Thyroid gland (tissue), 4 donors: Measurements from ENCODE around the gene TMEM19. TPM values are rescaled to one million over a fixed set of nuclear protein-coding genes. Genes with fewer than 3 reads are reported as not detected.
"Not testable (repeated sequence)": the region's sequence is repeated elsewhere in the genome, so short reads cannot be mapped to it uniquely, and the experiment has no call there.

ENCODE experiments used
- DNase-seq, 2 donors: peaks; one replicate each; pipeline ENCODE4 v3.0.0-alpha.2; 2019
- H3K27ac ChIP-seq, 3 donors: fragments of 200-600 bp; sonication (generic); 1 replicate in 2 of 3; 2 replicates in 1 of 3; pipeline ENCODE4 v1.5.1; 2016 to 2019; ENCODE audit warnings: mild to moderate bottlenecking in 1 of 3, moderate library complexity in 1 of 3
- H3K27me3 ChIP-seq: fragments of 200-600 bp; sonication (generic); one replicate; pipeline ENCODE4 v1.5.1; 2019
- H3K36me3 ChIP-seq, 2 donors: fragments of 200-600 bp; sonication (generic); one replicate each; pipeline ENCODE4 v1.5.1; 2016 to 2019
- H3K4me1 ChIP-seq, 2 donors: fragments of 200-600 bp; sonication (generic); one replicate each; pipeline ENCODE4 v1.5.1; 2017 to 2019
- H3K4me3 ChIP-seq, 3 donors: fragments of 200-600 bp; sonication (generic); replicated peaks in 1 of 3; 1 replicate in 2 of 3; 2 replicates in 1 of 3; pipeline ENCODE4 v1.5.1; 2016; ENCODE audit warnings: mild to moderate bottlenecking in 1 of 3
- H3K9me3 ChIP-seq: fragments of 200-600 bp; sonication (generic); one replicate; pipeline ENCODE4 v1.5.1; 2017
- POLR2A ChIP-seq, 2 donors: fragments of 450-650 bp; IDR thresholded peaks; one replicate each; pipeline ENCODE4 v1.6.1; 2017; ENCODE audit warnings: antibody characterized with exemption in 2 of 2, mild to moderate bottlenecking in 2 of 2, moderate library complexity in 1 of 2
- WGBS, 2 donors: methylation state at CpG; one replicate each; pipeline ENCODE4 v1.1.5; 2017; 5-methylcytosine and 5-hydroxymethylcytosine counted together
- intact Hi-C: fragments of 100-400 bp; cut with DNase I; formaldehyde crosslinking; loops from one replicate; pipeline ENCODE4 v1.15.1; 2023
- total RNA-seq, 4 donors: library from RNA; depleted of rRNA; stranded (reverse); fragments of >200 nt; gene quantifications; one replicate each; pipeline ENCODE4 v1.2.3, GENCODE V29; 2016
- TF ChIP-seq, protein P1 (sequence below), 6 experiments: fragments of 200-600 bp in 3 of 6; fragments of 450-650 bp in 3 of 6; sonication (generic) in 3 of 6; IDR thresholded peaks; one replicate each; pipeline ENCODE4 v1.5.1; 2016 to 2019; ENCODE audit warnings: antibody characterized with exemption in 6 of 6, mild to moderate bottlenecking in 2 of 6, inconsistent platforms in 1 of 6, moderate library complexity in 1 of 6

The TMEM19 gene
- total RNA-seq, 4 donors from 2014 or later, result 29.3 to 50.0 (median 47.4) TPM

GRCh38 chr12:71693126-71693525 is 7.2 kb downstream of the TMEM19 start:
- Histone ChIP-seq H3K27ac (no peak overlapping the region), H3K4me3 (no peak overlapping the region), H3K9me3 (no peaks in the 10 kb centered on the region), H3K4me1 (peaks cover 3 to 9% of the 10 kb centered on the region in 2 donors), H3K27me3 (no peaks in the 10 kb centered on the region), H3K36me3 (peaks cover 0 to 11% of the 10 kb centered on the region in 2 donors)
- WGBS, 2 donors, result 96 to 97% methylated on average over 7 of the region's 7 CpGs
- no peak for DNase-seq
- TF ChIP-seq, protein P1, sequence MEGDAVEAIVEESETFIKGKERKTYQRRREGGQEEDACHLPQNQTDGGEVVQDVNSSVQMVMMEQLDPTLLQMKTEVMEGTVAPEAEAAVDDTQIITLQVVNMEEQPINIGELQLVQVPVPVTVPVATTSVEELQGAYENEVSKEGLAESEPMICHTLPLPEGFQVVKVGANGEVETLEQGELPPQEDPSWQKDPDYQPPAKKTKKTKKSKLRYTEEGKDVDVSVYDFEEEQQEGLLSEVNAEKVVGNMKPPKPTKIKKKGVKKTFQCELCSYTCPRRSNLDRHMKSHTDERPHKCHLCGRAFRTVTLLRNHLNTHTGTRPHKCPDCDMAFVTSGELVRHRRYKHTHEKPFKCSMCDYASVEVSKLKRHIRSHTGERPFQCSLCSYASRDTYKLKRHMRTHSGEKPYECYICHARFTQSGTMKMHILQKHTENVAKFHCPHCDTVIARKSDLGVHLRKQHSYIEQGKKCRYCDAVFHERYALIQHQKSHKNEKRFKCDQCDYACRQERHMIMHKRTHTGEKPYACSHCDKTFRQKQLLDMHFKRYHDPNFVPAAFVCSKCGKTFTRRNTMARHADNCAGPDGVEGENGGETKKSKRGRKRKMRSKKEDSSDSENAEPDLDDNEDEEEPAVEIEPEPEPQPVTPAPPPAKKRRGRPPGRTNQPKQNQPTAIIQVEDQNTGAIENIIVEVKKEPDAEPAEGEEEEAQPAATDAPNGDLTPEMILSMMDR (IDR thresholded peaks at IDR 0.05), result no peak
- no peak for TF ChIP-seq POLR2A (IDR thresholded peaks at IDR 0.05)
- intact Hi-C loops, result no loop called here

DNA sequence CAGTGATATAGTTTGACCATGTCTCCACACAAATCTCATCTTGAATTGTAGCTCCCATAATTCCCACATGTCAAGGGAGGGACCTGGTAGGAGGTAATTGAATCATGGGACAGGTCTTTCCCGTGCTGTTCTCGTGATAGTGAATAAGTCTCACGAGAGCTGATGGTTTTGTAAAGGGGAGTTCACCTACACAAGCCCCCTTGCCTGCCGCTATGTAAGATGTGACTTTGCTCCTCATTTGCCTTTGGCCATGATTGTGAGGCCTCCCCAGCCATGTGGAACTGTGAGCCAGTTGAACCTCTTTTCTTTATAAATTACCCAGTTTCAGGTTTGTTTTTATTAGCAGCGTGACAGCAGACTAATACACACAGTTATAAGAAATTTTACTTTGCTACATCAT is 7.8 kb downstream of the TMEM19 start:
- H3K36me3 ChIP-seq, result peaks cover 0 to 12% of the 10 kb centered on the region in 2 donors
- H3K9me3 ChIP-seq, H3K27me3 ChIP-seq, H3K27ac ChIP-seq, intact Hi-C loops, H3K4me1 ChIP-seq, DNase-seq, H3K4me3 ChIP-seq: not testable (repeated sequence)
- 85 to 88% methylated on average over 5 of the region's 5 CpGs for WGBS, 2 donors

- intact Hi-C loops, result no loop called here
- Histone ChIP-seq H3K27me3 (no peaks in the 10 kb centered on the region), H3K36me3 (peaks cover 0 to 17% of the 10 kb centered on the region in 2 donors), H3K4me3 (no peak overlapping the region), H3K27ac (peak overlapping the region in 1 of 3 donors; percentile 11), H3K4me1 (peaks cover 0 to 5% of the 10 kb centered on the region in 2 donors), H3K9me3 (no peaks in the 10 kb centered on the region)
- WGBS, 2 donors, result 81 to 82% methylated on average over 1 of the region's 1 CpG
- no peak for DNase-seq
- TF ChIP-seq, protein P1 (IDR thresholded peaks at IDR 0.05), result no peak
- no peak for TF ChIP-seq POLR2A (IDR thresholded peaks at IDR 0.05)
Measured at GRCh38 chr12:71694099-71694820, 8.4 kb downstream of the TMEM19 start.

GRCh38 chr12:71695782-71696181 is 9.9 kb downstream of the TMEM19 start:
- Histone ChIP-seq H3K4me1 (peaks cover 0 to 5% of the 10 kb centered on the region in 2 donors), H3K27me3 (no peaks in the 10 kb centered on the region), H3K27ac (no peak overlapping the region), H3K36me3 (peaks cover 0 to 27% of the 10 kb centered on the region in 2 donors), H3K4me3 (no peak overlapping the region), H3K9me3 (no peaks in the 10 kb centered on the region)
- TF ChIP-seq, protein P1 (IDR thresholded peaks at IDR 0.05), result no peak
- TF ChIP-seq POLR2A (IDR thresholded peaks at IDR 0.05), result no peak
- 98 to 100% methylated on average over 1 of the region's 1 CpG for whole genome bisulfite sequencing, 2 donors
- DNase-seq, result no peak
- intact Hi-C loops, result no loop called here

DNA sequence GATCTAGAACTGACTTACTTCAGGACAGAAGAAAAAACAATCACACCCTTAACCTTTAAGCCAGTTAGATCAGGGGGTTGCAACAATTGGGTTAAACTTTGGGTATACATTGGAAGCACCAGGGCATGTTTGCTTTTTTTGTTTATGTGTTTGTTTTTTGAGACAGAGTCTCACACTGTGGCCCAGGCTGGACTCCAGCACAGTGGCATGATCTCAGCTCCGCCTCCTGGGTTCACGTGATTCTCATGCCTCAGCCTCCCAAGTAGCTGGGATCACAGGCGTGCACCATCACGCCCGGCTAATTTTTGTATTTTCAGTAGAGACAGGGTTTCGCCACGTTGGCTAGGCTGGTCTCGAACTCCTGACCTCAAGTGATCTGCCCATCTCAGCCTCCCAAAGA is 16.3 kb downstream of the TMEM19 start:
- H3K4me3 ChIP-seq, H3K27me3 ChIP-seq, H3K9me3 ChIP-seq, H3K27ac ChIP-seq, DNase-seq, intact Hi-C loops, H3K4me1 ChIP-seq: not testable (repeated sequence)
- peaks cover 0 to 22% of the 10 kb centered on the region in 2 donors for H3K36me3 ChIP-seq
- WGBS, 2 donors, result 93% methylated on average over 8 of the region's 8 CpGs

GRCh38 chr12:71702590-71702989 is 16.7 kb downstream of the TMEM19 start:
- 98% methylated on average over 5 of the region's 5 CpGs for whole genome bisulfite sequencing, 2 donors
- no peak overlapping the region for H3K27ac ChIP-seq
- H3K36me3 ChIP-seq, result peaks cover 0 to 20% of the 10 kb centered on the region in 2 donors
- DNase-seq, result no peak
- TF ChIP-seq POLR2A (IDR thresholded peaks at IDR 0.05), result no peak
- TF ChIP-seq, protein P1 (IDR thresholded peaks at IDR 0.05), result no peak
- H3K27me3 ChIP-seq, result no peaks in the 10 kb centered on the region
- no peaks in the 10 kb centered on the region for H3K9me3 ChIP-seq
- H3K4me1 ChIP-seq, result no peaks in the 10 kb centered on the region
- H3K4me3 ChIP-seq, result no peak overlapping the region
- intact Hi-C loops, result no loop called here
